ENCODE measurements around the gene SLC46A3.

DNA sequence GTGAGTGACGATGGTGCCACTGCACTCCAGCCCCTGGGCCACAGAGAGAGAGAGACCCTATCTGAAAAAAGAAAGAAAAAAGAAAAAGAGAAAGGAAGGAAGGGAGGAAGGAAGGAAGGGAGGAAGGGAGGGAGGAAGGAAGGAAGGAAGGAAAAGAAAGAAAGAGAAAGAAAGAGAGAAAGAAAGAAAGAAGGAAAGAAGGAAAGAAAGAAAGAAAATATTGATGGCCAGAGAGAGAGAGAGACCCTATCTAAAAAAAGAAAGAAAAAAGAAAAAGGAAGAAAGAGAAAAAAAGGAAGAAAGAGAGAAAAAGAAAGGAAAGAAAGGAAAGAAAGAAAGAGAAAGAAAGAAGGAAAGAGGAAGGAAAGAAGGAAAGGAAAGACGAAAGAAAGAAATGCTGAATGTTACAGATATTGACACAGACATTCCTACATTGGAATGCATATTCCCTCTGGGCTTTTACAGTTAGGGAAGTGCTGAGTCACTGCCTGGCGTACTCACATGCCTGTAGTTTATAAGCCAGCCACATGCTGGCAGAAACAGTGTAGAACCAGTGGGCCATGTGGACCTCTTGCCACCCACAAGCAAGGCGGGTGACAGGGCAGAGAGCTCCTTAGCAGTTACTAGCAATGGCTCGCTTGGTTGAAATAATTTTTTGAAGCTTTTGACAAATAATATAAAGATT lies 34.6 kb upstream of the SLC46A3 start:
- TF ChIP-seq, protein P1, sequence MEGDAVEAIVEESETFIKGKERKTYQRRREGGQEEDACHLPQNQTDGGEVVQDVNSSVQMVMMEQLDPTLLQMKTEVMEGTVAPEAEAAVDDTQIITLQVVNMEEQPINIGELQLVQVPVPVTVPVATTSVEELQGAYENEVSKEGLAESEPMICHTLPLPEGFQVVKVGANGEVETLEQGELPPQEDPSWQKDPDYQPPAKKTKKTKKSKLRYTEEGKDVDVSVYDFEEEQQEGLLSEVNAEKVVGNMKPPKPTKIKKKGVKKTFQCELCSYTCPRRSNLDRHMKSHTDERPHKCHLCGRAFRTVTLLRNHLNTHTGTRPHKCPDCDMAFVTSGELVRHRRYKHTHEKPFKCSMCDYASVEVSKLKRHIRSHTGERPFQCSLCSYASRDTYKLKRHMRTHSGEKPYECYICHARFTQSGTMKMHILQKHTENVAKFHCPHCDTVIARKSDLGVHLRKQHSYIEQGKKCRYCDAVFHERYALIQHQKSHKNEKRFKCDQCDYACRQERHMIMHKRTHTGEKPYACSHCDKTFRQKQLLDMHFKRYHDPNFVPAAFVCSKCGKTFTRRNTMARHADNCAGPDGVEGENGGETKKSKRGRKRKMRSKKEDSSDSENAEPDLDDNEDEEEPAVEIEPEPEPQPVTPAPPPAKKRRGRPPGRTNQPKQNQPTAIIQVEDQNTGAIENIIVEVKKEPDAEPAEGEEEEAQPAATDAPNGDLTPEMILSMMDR (IDR thresholded peaks at IDR 0.05), result peak in 1 of 5 experiments; percentile 23
- TF ChIP-seq POLR2AphosphoS5 (IDR thresholded peaks at IDR 0.05) (peak in 2 of 3 donors; percentile 15 to 50), EP300 (IDR thresholded peaks at IDR 0.05; ENCODE audit: low read depth) (no peak), POLR2A (IDR thresholded peaks at IDR 0.05) (no peak)

Measured in transverse colon (tissue), 4 donors.